ENCODE measurements around the gene DMAC2.
"Not testable (repeated sequence)": the region's sequence is repeated elsewhere in the genome, so short reads cannot be mapped to it uniquely, and the experiment has no call there.

DMAC2 gene

DNA sequence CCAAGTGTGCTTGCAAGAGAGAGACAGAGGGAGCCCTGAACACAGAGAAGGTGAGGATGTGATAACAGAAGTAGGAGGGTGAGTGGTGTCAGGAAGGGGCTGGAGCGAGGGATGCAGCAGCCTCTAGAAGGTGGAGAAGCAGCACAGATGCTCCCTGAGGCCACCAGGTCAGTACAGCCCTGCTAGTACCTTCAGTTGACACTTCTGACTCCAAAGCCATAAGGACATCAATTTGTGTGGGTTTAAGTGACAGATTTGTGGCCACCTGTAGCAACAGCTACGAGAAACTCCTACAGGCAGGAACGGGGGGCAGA, 10.1 kb upstream of the DMAC2 start:
- Mint-ChIP-seq H3K27me3 (peaks cover 20% of the 10 kb centered on the region), H3K27ac (no peak overlapping the region), H3K9me3 (no peaks in the 10 kb centered on the region), H3K4me3 (no peak overlapping the region), H3K4me1 (peaks cover 12% of the 10 kb centered on the region)
- no peak for DNase-seq
- peak; percentile 44 for ATAC-seq

DNA sequence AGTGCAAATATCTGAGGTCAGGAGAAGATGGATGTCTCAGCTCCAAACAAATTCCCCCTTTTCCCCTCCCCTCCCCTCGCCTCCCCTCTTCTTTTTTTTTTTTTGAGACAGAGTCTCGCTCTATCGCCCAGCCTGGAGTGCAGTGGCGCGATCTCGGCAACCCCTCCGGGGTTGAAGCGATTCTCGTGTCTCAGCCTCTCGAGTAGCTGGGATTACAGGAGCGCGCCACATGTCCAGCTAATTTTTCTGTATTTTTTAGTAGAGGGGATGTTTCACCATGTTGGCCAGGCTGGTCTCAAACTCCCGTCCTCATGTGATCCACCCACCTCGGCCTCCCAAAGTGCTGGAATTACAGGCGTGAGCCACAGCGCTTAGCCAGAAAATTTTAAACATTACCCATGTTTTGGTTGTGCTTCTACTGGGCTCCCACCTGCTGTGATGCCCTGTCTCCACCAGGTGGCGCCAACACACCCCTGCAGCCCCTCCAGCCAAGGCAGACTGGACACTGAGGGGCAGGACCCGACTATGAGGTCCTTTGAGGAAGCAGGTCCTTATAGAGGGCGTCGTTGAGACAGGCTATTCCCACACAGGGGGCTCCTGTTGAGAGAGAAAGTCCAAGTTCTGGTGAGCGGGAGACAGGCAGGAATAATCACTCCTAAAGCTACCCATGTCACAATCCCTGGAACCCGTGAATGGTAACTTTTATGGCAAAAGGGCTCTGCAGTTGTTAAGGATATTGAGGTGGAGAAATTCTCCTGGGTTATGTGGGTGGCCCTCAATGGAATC, 9.6 kb upstream of the DMAC2 start:
- H3K27me3 Mint-ChIP-seq: peaks cover 20% of the 10 kb centered on the region
- H3K27ac Mint-ChIP-seq: peak overlapping the region in 1 of 2 donors; percentile 78
- H3K4me1 Mint-ChIP-seq: peaks cover 12% of the 10 kb centered on the region
- peak; percentile 74 to 76 for DNase-seq
- H3K9me3 Mint-ChIP-seq: no peaks in the 10 kb centered on the region
- peak; percentile 89 for ATAC-seq
- H3K4me3 Mint-ChIP-seq: peak overlapping the region; percentile 85 to 87

DNA sequence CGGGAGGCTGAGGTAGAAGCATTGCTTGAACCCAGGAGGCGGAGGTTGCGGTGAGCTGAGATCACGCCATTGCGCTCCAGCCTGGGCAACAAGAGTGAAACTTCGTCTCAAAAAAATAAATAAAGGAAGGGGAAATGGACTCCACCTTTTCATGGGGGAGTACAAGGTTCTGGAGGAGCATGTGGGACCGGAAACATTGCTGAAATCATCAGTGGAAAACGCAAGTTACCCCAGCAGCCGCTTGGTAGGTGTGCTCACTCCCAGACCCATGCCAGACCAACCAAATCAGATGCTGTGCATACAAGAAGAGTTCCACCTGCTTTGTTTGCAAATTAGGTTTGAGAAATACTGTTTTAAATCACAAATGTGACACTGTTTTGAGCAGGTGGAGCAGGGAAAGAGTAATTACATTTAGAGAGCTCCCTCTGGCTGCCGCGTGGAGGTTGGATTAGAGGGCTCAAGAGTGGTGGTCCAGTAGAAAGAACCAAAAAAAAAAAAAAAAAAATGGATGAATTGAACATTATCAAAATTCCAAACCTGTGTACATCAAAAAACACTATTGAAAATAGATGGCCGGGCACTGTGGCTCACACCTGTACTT, 8.1 kb upstream of the DMAC2 start:
- no peak overlapping the region for H3K27ac Mint-ChIP-seq
- peaks cover 12% of the 10 kb centered on the region for H3K4me1 Mint-ChIP-seq
- H3K4me3 Mint-ChIP-seq: peak overlapping the region in 1 of 2 donors; percentile 33
- DNase-seq (no peak), ATAC-seq (no peak)
- H3K27me3 Mint-ChIP-seq: peaks cover 20% of the 10 kb centered on the region
- no peaks in the 10 kb centered on the region for H3K9me3 Mint-ChIP-seq

DNA sequence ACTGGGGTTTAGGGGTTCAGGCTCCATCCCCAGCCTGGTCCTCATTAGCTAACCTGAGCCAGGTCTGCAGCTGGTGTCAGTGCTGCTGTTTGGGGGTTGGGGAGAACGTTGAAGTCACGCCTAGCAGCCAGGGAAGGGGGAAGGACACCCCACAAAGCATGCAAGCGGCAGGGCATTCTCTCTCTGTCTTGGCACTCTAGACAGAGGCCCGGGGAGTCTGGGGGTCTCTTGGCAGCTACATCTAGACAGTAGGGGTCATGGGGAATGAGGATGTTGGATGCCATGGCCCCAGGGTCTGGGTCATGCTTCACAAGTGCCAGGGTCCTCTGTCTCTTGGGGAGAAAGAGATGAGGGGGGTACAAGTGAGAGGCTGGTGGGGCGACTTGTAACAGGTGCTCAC, 5.9 kb upstream of the DMAC2 start:
- no peak for ATAC-seq
- Mint-ChIP-seq H3K27me3 (peaks cover 20% of the 10 kb centered on the region), H3K4me1 (peaks cover 12% of the 10 kb centered on the region), H3K9me3 (no peaks in the 10 kb centered on the region), H3K4me3 (no peak overlapping the region), H3K27ac (no peak overlapping the region)
- DNase-seq: no peak

DNA sequence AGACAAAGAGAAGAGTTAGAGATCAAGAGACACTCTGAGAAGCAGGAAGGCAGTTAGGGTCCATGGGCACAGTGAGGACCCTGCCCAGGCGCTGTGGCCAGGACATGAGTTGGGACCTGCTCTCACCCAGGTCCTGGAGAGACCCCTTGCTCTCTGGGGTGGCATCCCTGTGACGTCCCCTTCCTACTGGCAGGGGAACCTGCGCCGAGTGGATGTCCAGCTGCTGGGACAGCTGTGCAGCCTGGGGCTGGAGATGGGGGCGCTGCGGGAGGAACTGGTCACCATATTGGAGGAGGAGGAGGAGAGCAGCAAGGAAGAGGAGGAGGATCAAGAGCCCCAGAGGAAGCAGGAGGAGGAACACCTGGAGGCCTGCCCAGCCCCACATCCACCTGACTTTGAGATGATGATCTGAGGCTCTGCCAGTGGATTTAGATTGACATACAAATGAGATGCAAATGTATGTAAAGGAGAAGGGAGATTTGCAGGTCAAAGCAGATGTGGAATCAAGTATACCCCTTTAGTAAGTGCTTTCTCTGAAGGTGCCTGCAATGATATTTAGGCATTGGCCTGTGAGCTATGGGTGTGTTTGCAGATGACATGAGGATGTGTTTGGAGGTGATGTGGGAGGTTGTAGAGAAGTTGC, 4.2 kb upstream of the DMAC2 start:
- DNase-seq: no peak
- Mint-ChIP-seq H3K4me3 (no peak overlapping the region), H3K4me1 (peaks cover 5% of the 10 kb centered on the region), H3K27me3 (peaks cover 7% of the 10 kb centered on the region), H3K27ac (peak overlapping the region in 1 of 2 donors; percentile 0), H3K9me3 (no peaks in the 10 kb centered on the region)
- ATAC-seq: no peak

DNA sequence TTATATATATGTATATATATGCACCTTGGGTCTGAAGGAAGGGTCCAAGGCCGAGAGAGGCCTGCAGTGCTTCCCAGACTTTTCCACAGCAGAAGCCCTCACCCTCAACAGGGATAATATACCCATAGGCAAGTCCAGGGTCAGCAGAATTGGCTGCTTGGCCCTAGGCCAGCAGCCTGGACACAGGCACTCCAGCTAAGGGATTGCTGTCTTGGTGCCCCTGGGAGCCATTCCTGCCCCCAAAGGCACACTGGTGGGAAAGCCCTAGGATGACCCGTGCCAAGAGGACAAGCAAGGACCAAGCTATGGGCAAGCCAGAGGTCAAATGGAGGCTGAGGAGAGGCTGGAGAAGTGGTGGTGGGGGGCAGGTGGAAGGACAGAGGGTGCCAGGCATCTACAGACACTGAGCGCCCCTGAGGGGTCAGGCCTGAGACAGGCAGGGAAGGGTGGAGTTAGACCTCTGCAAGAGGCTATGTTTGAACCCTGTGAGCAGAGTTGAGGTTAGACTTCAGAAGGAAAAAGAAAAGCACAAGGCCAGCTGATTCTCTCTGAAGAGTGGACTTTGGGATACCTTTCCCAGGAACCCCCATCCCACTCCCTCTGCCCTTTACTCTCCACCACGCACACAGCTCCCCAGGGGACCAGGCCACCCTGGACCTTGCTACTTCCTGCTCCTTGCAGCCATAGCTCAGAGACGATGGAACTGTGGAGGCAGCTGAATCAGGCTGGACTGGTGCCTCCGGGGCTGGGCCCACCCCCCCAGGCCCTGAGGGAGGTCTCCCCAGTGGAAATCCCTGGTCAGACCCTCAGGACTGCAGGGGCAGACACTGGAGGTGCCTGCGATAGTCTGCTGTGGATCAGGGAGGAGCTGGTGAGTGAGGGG, 3.0 kb upstream of the DMAC2 start, which contains the start of gene ERICH4:
Gene ERICH4 (plus strand): TSS at position 684 of the 883 bp plus-strand sequence. CDS start 14 bp downstream, at position 698.
- Mint-ChIP-seq H3K27me3 (peaks cover 7% of the 10 kb centered on the region), H3K27ac (peak within 1 kb of the TSS in 1 of 2 donors; percentile 6)
- ATAC-seq: no peak

DNA sequence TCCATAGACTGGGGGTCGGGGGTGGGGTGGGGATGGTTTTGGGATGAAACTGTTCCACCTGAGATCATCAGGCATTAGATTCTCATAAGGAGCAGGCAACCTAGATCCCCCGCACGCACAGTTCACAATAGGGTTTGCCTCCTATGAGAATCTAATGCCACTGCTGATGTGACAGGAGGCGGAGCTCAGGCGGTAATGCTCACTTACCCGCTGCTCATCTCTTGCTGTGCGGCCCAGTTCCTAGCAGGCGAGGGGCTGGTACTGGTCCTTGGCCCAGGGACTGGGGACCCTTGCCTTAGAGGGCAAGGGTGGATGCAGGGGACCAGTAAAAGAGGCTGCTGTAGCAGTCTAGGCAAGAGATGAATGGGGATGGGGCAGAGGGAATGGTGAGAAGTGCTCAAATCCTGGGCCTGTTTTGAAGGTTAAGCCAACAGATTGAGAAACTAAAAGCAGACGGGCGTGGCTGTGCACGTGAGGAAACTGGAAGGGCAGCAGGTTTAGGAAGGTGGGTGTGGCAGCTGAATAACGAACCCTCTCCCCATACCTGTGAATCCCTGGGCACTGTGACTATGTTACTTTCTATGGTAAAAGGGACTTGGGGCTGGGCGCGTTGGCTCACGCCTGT, 1.7 kb upstream of the DMAC2 start:
- Mint-ChIP-seq H3K9me3 (no peaks in the 10 kb centered on the region), H3K4me3 (no peak overlapping the region), H3K27ac (no peak overlapping the region), H3K27me3 (peaks cover 4% of the 10 kb centered on the region), H3K4me1 (peaks cover 5% of the 10 kb centered on the region)
- no peak for ATAC-seq
- no peak for DNase-seq

More for the DNA sequence above, 3.0 kb upstream of the DMAC2 start, which contains the start of gene ERICH4:
- Mint-ChIP-seq H3K9me3 (no peaks in the 10 kb centered on the region), H3K4me1 (peaks cover 5% of the 10 kb centered on the region), H3K4me3 (no peak within 1 kb of the TSS)
- DNase-seq: no peak

DNA sequence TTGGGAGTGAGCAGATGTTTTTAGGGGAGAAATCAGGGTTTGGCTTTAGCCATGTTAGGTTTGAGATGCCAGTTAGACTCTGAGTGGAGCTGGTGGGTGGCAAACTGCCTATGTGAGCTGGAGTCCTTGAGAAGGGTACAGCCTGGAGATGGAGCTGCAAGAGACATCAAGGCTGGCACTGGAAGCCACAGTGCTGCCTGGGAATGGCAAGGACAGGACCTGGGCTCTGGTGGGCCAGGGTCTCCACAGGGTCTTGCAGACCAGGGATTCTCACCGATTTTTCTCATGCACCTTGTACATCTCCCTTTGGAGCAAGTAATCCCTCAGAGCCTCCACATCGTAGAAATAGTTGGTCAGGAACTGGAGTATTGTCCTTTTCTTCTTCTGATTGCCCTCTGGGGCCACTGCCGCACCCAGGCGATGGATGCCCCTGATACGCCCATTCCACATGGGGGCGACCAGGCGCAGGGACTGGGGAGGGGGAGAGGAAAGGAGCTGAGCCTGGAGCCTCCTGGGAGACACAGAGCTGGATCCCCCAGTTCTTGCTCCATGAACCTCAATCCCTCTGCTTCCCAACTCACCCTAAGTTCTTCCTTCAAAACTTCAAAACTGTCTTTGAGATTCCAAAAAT, 1.7 kb downstream of the DMAC2 start:
- Mint-ChIP-seq H3K9me3 (no peaks in the 10 kb centered on the region), H3K4me3 (peak overlapping the region; percentile 24 to 25), H3K4me1 (peaks cover 5% of the 10 kb centered on the region), H3K27me3 (no peaks in the 10 kb centered on the region), H3K27ac (peak overlapping the region in 1 of 2 donors; percentile 36)
- ATAC-seq: no peak
- no peak for DNase-seq

DNA sequence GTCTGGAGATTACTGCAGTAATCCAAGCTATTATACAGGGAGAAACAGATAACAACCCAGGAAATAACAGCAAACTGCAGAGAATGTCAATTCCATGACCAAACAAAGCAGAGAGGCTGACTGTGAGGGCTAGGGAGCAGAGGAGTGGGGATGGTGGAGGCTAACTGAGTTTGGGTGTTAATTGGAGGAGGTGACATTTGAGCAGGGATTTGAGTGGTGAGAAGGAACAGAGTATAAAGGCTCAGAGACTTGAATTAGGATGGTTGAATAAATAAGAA, 3.1 kb downstream of the DMAC2 start:
- Mint-ChIP-seq H3K27ac (no peak overlapping the region), H3K27me3 (no peaks in the 10 kb centered on the region), H3K9me3 (no peaks in the 10 kb centered on the region), H3K4me3 (no peak overlapping the region), H3K4me1 (peaks cover 5% of the 10 kb centered on the region)
- ATAC-seq (no peak), DNase-seq (no peak)

DNA sequence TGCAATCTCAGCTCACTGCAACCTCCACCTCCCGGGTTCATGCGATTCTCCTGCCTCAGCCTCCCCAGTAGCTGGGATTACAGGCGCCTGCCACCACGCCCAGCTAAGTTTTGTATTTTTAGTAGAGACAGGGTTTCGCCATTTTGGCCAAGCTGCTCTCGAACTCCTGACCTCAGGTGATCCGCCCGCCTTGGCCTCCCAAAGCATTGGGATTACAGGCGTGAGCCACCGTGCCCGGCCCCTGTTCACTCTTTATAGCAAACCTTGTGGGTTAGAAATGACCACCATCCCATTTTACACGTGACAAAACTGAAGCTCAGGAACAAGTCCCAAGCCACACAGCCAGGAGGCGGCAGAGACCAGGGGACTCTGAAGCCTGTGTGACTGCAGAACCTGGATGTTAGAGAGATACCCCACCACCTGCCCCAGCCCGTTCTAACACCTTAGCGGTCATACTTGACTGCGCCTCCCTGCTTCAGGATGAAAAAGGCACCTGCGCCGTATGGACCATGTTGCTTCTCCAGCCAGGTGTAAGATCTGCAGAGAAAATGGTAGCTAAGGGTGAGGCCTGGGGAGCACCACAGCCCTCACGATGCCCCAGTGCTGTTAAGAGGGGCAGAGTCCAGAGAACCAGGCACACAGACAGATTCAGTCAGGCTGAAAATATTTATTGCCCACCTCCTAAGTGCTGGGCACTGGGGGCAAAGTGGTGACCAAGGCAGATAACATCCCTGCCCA, 3.6 kb downstream of the DMAC2 start:
- Mint-ChIP-seq H3K9me3 (no peaks in the 10 kb centered on the region), H3K27me3 (no peaks in the 10 kb centered on the region), H3K4me3 (no peak overlapping the region), H3K27ac (no peak overlapping the region), H3K4me1 (peaks cover 10% of the 10 kb centered on the region)
- ATAC-seq (no peak), DNase-seq (no peak)

DNA sequence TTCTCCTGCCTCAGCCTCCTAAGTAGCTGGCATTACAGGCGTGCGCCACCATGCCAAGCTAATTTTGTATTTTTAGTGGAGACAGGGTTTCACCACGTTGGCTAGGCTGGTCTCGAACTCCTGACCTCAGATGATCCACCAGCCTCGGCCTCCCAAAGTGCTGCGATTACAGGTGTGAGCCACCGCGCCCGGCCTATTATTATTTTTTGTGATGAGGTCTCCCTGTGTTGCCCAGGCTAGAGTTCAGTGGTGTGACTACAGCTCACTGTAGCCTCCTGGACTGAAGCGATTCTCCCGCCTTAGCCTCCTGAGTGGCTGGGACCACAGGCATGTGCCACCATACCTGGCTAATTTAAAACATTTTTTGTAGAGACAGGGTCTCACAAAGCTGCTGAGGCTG, 4.3 kb downstream of the DMAC2 start:
- not testable (repeated sequence) for H3K27ac Mint-ChIP-seq, ATAC-seq

DNA sequence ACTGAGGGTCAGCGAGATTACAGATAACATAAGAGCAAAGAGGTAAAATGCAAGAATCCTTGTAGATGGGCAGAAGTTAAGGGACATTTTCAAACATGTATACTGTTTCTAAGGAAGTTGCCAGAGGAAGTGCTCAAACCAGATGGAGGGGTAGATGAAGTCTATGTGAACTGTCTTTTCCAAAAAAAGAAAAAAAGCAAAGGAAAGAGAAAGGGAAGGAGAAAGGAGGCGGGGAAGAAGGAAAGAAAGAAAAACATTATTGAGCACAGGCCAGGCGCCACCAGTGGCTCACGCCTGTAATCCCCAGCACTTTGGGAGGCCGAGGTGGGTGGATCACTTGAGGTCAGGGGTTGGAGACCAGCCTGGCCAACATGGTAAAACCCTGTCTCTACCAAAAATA, 5.3 kb downstream of the DMAC2 start:
- Mint-ChIP-seq H3K4me1 (peaks cover 6% of the 10 kb centered on the region), H3K27ac (peak overlapping the region in 1 of 2 donors; percentile 27), H3K9me3 (no peaks in the 10 kb centered on the region), H3K27me3 (no peaks in the 10 kb centered on the region), H3K4me3 (no peak overlapping the region)
- DNase-seq (no peak), ATAC-seq (no peak)

More for the DNA sequence above, 4.3 kb downstream of the DMAC2 start:
- DNase-seq, H3K9me3 Mint-ChIP-seq, H3K4me3 Mint-ChIP-seq, H3K27me3 Mint-ChIP-seq: not testable (repeated sequence)
- peaks cover 11% of the 10 kb centered on the region for H3K4me1 Mint-ChIP-seq

DNA sequence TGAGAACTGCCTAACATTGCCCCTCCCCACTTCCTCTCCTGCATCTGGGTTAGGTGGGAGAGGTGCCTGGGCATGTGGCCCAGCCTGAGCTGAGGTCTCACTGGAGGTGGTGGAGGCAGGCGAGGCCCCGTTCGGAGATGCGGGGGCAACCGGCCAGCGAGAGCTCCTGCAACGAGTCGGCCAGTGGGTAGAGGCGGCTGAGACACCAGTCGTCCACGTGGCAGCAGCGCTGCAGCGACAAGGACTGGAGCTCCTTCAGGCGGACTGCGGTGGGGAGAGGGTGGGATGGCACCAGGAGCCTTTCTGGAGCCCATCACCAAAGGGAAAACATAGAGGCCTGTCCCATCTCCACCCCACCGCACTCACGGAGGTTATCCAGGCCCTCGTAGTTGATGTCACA, 6.5 kb downstream of the DMAC2 start:
- H3K27me3 Mint-ChIP-seq: no peaks in the 10 kb centered on the region

More for the DNA sequence above, 6.5 kb downstream of the DMAC2 start:
- no peak for ATAC-seq
- Mint-ChIP-seq H3K4me1 (peaks cover 18% of the 10 kb centered on the region), H3K9me3 (no peaks in the 10 kb centered on the region), H3K4me3 (no peak overlapping the region), H3K27ac (peak overlapping the region in 1 of 2 donors; percentile 64)
- no peak for DNase-seq

Data from stimulated activated naive CD8-positive, alpha-beta T cell treated with anti-CD3 and anti-CD28 coated beads, Interleukin-15, amount 100 ng/mL, for 72 hours (primary cell).